Activated naive CD4-positive, alpha-beta T cell treated with anti-CD3 and anti-CD28 coated beads, Interleukin-2, amount 50 U/mL, for 16 hours (primary cell): Measurements from ENCODE around the gene DENND4A.

ENCODE experiments used
- DNase-seq: peaks from one replicate; pipeline ENCODE4 v3.0.0-alpha.2; 2020

Gene DENND4A

DNA sequence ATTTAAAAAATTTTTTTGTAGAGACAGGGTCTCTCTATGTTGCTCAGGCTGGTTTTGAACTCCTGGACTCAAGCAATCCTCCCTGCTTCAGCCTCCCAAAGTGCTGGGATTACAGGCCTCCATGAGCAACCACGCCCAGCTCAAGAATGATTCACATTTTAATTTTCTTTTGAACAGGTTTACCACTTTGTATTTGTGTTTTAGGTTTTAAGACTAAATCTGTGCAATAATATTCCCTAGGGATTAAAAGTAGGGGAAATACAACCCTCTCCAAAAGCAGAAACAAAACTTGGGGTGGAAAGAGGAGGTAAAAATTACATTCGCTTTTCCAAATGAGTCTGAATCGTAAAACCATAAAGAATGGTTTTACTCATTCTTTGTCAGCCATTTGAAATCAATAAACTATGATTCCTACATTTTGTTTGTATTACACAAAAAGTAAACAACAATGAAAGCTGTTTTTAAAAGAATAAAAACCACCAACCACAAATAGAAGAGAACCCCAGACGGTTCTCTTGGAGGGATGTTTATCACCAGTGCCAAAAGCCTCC is 132.5 kb downstream of the DENND4A start:
- DNase-seq: no peak

GRCh38 chr15:65655457-65655856 is 136.6 kb downstream of the DENND4A start:
- DNase-seq: no peak

DNA sequence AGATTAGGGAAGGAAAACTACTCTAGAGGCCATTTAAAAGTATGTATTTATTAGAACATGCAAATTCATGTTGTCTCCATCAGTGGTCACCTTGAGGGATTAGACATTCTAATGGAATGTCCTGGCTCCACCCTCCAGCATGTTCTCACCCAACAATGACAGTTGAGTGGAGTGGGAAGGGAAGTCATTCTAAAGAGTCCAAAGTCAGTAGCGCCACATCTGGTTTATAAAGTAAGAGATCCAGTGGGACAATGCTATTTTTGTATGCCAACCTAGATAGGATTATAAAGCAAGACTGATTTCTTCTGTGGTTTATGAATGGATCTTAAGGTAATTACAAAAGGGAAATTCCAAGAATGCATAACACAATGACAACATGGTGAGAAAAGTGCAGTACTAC is 137.1 kb downstream of the DENND4A start:
- no peak for DNase-seq

DNA sequence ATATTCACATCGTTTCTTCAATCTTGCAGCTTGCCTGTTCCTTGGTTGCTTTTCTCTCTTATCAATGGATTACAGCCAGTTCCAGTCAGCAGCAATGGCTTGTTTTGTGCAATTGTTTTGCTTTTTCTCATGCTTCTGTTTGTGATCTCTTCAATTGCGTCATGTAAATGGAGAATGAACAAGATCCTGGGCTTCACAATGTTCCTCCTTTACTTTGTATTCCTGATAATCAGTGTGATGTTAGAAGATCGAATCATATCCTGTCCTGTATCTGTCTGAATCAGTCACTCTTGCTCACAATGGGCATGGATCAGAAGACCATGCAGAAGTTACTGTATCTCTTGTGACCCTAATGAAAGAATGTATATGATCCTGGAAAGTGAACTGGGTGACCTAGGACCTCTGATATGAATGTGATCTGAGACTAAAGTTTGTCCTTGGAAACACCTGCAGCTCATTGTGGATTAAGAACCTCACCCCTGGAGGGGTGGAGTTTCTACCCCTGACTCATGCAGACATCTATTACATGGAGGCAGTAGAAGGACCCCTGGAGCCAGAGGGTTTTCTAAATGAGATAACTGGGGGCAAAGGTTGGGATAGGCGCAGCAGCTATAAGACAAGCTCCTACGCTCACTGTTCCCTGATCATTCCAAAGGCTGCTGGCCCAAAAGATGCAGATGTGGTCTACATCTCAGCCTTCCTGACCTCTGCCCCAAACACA is 138.1 kb downstream of the DENND4A start:
- DNase-seq: no peak

GRCh38 chr15:65653341-65653740 is 138.8 kb downstream of the DENND4A start:
- no peak for DNase-seq

- no peak for DNase-seq
Measured at GRCh38 chr15:65651831-65652749, 140.0 kb downstream of the DENND4A start.

GRCh38 chr15:65651042-65651322 is 141.1 kb downstream of the DENND4A start:
- no peak for DNase-seq

DNA sequence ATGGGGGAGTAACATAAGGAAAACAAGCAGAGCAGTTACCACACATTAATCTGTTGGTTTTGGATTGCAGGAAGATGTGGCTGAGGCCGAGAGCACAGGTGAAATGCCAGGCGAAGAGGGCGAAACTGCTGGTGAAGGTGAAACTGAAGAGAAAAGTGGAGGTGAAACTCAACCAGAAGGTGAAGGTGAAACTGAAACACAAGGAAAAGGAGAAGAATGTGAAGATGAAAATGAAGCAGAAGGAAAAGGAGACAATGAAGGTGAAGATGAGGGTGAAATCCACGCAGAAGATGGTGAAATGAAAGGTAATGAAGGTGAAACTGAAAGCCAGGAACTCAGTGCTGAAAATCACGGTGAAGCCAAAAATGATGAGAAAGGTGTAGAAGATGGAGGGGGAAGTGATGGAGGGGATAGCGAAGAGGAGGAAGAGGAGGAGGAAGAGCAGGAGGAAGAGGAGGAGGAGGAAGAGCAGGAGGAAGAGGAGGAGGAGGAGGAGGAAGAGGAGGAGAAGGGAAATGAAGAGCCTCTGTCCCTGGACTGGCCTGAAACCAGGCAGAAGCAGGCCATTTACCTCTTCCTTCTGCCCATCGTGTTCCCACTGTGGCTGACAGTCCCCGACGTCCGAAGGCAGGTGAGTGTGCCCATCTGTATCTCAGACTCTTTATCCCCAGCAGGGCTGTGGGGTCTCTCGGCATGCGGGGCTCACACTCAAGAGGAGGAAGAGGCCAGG is 141.6 kb downstream of the DENND4A start:
- no peak for DNase-seq

- DNase-seq: no peak
Measured at GRCh38 chr15:65646486-65646885, 145.6 kb downstream of the DENND4A start.

- no peak for DNase-seq
Measured at GRCh38 chr15:65645392-65645791, 146.7 kb downstream of the DENND4A start.

DNA sequence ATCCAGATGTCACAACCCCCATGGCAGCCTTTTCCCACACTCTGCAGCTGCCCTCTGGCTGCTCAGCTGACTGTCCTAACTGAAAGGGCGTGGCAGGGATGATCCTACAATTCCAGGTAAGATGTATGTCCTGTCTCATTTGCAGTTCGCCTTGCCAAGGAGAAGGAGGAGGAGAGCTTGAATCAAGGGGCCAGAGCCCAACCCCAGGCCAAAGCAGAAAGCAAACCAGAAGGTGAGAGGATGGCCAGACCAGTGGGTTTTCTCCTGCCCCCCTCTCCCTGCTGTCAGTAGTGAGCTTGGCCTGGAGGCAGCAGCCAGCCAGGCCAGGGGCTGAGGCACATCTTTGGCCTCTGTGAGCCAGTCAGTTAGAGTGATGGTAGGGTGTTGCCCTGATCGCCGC is 147.8 kb downstream of the DENND4A start:
- no peak for DNase-seq

DNA sequence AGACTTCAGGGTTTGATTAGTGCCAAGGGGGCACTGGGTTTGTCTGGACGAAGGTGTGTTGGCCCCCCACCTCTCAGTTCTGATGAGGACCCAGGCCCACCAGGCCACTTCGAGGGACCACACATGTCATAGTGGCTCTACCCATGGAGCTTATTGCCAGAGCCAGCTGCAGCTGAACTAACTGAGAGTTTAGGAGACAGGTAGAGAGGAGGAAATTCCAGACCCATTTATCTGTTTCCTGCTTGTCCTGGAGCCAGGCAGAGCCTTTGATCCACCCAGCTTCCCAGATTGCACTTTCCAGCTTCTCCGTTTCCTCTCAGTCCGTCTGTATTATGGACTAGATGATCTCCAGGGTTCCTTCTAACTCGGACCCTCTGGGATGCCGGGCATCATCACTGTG is 149.5 kb downstream of the DENND4A start:
- DNase-seq: no peak

GRCh38 chr15:65641768-65642475 is 150.2 kb downstream of the DENND4A start:
- DNase-seq: no peak

- no peak for DNase-seq
Measured at GRCh38 chr15:65639509-65639908, 152.6 kb downstream of the DENND4A start.

GRCh38 chr15:65638681-65639089 is 153.4 kb downstream of the DENND4A start:
- DNase-seq: no peak

- DNase-seq: no peak
Measured at GRCh38 chr15:65638109-65638508, 154.0 kb downstream of the DENND4A start.

GRCh38 chr15:65634356-65634755 is 157.7 kb downstream of the DENND4A start:
- DNase-seq: no peak

- DNase-seq: no peak
Measured at GRCh38 chr15:65633752-65634151, 158.3 kb downstream of the DENND4A start.

GRCh38 chr15:65632780-65633375 is 159.2 kb downstream of the DENND4A start:
- DNase-seq: no peak

GRCh38 chr15:65631503-65631902 is 160.6 kb downstream of the DENND4A start:
- no peak for DNase-seq

DNA sequence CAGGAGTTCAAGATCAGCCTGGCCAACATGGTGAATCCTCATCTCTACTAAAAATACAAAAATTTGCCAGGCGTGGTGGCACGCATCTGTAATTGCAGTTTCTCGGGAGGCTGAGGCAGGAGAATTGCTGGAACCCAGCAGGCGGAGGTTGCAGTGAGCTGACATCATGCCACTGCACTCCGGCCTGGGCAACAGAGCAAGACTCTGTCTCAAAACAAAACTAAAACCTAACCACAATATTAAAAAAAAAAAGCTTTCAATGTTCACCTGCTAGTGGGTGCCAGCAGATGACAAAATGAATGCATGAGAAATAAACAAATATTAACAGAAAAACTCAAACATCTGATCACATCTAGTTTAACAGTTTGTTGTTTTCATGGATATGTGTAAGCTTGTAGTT is 161.3 kb downstream of the DENND4A start:
- DNase-seq: no peak

GRCh38 chr15:65629548-65629947 is 162.5 kb downstream of the DENND4A start:
- DNase-seq: no peak
